Stimulated activated CD4-positive, alpha-beta T cell treated with anti-CD3 and anti-CD28 coated beads, Interleukin-15, amount 100 ng/mL, for 48 hours (primary cell): ENCODE data around the gene HAX1.
A peak's percentile ranks its signal among the peaks of the same experiment; 100 is the strongest.
"Not testable (repeated sequence)": the region's sequence is repeated elsewhere in the genome, so short reads cannot be mapped to it uniquely, and the experiment has no call there.

Experiments
- DNase-seq, 2 donors: peaks; one replicate each; pipeline ENCODE4 v3.0.0-alpha.2; 2020; ENCODE audit warnings: low read depth in 2 of 2

The HAX1 gene

DNA sequence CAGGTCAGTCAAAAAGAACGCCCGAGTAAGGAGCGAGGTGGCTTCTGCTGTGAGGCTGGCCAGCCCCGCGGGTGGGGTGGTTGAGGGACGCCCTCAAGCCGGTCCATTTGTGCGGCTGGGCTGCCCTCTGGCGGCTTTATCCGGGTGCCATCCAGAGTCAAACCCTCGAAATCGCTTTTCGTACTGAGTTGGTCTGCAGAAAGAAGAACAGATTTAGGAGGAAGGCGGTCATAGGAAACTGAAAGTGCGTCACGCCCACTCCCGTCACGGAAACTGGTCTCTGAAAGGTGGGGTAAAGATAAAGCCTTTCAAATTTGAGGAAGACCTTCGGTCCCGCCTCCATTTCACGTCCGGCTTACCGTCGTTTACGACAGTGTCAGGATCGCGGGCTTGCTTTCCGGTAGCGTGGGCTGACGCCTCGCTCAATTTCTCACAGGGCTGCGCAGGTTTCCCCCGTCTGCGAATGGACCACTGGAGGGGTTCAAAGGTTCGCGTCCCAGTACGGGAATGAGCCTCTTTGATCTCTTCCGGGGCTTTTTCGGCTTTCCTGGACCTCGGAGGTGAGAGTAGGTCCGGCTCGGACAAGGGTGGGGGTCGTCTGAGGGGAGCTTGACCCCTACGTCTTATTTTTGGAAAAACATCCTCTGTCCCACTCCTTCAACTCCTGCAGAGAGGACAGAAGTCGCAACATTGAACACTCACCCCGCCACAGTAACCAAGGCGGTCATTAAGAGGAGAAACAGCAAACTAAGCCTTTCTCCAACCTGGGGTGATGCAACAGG lies at the start of gene HAX1:
HAX1 (plus strand) TSS at position 413 of the 782 bp plus-strand sequence; CDS start at position 508, 95 bp downstream.
- peak; percentile 95 to 97 for DNase-seq

DNA sequence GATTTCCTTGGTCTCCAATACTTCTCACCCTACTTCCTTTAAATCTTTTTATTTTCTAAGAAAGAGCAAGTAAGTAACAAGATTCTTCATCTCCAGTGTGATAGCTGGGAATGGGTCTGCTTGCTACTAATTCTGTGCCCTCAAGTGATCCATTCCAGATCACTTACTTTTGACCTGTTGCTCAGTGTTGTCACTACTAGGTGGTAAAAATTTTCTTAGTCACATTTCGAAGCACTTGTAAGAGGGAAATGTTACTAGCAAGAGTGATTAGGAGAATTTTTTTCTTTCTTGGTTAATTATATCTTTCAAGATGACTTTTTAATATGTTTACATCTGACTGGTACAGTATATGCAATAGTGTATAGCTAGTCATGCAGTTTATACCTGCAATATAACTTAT lies 49.5 kb upstream of the HAX1 start:
- DNase-seq: no peak

DNA sequence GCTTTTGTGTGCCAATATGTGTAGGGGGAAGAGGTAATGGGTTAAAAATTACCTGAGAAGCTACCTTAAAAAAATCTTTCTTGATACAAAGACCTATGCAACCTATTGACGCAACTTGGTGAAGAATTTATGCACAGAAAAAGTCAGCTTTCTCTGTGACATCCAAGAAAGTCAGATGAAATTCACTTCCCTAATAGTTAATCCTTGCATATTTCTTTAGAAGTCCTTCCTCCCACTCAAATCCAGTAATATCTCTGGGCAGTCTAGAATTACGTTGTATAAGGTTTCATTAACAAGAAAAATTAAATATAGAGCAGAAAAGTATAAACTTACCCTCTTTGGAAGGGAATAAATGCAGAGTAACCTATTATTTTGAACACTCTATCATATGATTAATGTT lies 48.8 kb upstream of the HAX1 start:
- DNase-seq: no peak

DNA sequence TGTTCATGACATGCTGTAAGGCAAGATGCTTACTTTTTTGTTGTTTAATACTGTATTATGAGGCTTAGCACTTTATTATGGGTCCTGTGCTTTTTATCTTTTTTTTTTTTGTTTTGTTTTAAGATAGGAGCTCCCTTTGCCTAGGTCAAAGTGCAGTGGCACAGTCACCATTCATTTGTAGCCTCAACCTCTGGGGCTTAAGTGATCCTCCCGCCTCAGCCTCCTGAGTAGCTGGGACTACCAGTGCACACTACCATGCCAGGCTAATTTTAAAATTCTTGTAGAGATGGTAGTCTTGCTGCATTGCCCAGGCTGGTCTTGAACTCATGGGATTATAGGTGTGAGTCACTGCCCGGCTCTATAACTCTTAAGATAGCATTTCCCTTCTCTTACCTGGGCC lies 47.1 kb upstream of the HAX1 start:
- no peak for DNase-seq

DNA sequence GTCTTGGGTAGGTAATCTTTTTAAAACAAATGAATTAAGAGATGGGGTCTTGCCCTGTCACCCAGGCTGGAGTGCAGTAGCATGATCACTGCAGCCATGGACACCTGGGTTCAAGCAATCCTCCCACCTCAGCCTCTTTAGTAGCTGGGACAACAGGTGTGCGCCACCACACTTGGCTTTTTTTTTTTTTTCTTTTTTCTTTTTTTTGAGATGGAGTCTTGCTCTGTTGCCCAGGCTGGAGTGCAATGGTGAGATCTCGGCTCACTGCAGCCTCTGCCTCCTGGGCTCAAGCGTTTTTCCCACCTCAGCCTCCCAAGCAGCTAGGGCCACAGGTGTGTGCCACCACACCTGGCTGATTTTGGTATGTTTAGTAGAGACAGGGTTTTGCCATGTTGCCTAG lies 41.3 kb upstream of the HAX1 start:
- DNase-seq: not testable (repeated sequence)

DNA sequence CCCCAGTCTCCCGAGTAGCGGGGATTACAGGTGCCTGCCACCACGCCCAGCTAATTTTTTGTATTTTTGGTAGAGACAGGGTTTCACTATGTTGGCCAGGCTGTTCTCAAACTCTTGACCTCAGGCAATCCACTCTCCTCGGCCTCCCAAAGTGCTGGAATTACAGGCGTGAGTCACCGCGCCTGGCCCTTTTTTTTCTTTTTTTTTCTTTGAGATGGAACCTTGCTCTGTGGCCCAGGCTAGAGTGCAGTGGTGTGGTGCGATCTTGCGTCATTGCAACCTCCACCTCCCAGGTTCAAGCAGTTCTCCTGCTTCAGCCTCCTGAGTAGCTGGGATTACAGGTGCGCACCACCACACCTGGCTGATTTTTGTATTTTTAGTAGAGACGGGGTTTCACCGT lies 39.3 kb upstream of the HAX1 start:
- not testable (repeated sequence) for DNase-seq

DNA sequence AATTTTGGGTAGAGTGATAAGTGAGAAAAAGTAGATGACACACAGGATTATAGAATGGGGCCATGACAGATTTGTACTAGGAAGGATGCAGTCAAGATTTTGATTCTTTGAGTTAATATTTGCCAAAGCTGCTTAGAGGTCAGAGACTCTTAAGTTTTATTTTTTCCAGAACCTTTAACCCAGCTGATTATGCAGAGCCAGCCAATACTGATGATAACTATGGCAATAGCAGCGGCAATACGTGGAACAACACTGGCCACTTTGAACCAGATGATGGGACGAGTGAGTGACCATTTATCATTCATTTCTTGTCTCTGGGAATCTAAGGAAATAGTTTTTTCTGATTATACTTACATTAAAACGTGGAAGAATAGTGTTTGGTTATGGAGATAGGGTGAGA lies 35.6 kb upstream of the HAX1 start:
- DNase-seq: no peak

DNA sequence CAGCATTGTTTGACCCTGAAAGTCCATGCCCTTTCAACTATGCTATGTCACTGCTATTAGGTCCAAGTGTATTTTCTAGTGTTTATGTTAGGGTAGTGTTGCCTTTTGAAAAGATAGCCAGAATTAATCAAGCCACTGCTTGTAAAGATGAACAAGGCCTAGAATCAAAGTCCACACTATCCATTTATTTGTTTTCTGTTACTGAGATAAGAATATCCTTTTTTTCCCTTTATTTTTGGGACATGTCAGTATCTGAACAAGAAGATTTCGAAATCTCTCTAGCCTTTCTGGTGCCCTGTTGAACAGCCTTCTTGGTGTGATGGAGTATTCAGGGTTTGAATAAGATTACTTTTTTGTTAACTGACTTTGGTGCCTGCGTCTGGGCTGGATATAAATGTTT lies 35.0 kb upstream of the HAX1 start:
- DNase-seq: no peak

DNA sequence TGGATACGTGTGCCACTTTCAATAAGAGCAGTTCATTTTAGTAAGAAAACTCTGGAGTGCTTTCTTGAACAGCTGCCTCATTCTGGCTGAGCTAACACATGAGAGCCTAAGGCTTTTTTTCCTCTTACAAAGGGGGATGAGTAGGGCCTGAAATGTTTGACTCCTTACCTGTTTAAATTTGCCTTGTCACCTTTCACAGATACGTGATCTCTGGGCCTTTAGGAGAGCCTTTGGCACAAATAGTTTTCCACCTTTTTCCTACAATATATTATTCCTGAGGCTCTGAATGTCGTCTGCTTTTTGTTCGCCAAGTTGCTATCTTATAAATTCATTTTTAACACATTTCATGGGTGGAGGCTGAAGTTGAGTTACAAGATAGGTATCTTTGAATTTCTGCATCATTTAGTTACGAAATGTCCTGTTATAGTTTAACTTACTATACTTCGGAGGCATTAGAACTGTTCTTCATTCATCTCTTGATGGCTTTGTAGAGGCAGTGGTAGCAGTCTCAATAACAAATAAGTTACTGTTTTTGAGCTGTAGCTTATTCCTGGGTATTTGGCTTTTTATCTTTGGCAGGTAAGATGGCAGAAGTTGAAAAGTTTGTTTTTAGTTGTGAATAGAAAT lies 34.4 kb upstream of the HAX1 start:
- DNase-seq: no peak

DNA sequence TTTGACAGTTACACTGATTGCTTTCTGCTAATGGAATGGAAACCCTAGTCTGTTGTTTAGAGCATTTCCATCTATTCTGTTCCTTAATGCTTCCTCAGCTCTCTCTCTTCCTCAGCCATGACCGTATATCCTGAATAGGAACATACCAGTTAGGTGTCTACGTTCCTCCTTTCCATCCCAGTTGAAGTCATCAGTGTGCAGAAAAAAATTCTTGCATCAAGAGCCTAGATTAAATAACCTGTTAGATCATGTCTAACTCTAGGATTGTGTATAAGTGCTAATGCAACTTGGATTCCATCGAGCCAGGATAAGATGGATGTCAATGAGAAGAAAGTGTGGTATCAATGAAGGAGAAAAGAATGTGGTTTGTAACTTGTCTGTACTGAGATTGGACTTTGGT lies 32.9 kb upstream of the HAX1 start:
- DNase-seq: no peak

DNA sequence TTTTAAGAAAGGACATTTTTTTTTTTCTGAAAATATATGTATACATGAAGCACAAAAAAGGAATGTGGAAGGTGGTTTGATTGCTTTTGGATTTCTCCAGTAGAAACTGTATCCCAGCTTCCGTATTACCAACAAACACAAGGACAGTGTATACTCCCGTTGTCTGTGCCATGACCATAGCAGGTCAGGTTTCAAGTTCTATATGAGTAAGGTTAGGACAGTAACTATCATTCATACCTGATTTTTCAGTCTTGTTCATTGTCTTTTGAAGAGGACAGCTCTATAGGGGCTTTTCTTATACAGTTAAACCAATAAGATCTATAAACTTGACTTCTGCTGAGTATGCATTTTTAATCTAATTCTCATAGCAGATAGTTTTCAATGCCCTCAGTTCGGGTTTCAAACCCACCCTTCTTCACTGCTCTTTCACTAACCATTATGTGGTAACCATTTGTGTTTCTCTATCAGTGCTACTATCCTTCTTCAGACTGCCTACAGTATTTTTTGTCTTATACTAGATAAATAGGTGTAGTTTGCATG lies 32.1 kb upstream of the HAX1 start:
- DNase-seq: no peak

DNA sequence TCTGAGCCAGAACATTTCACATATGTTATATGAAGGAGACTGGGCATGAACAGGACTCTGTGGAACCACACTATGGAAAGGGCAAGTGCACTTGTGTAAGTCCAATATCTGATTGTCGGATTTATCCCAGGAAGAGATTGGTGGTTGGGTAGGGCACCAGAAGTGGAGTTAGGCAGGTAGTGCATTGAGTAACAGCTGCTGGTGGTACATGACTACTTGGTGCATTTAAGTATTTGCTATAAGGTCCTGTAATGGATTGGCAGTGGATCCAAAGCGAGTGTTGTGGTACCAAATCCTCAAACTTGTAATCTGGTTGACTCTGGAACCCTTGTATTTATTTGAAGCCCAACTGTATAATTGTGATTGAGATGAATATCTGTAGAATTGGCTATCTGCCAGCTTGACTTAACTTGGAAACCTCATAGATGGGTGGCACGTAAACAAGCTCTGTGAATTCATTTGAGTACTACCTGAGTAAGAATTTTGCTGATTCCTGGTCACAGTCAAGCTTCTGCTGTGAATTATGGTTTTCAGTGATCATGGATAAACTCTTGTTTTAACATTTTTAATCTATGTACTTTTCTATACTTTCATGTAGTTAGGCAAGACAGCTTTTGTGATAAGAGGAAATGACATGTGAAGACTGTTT lies 30.6 kb upstream of the HAX1 start:
- no peak for DNase-seq

DNA sequence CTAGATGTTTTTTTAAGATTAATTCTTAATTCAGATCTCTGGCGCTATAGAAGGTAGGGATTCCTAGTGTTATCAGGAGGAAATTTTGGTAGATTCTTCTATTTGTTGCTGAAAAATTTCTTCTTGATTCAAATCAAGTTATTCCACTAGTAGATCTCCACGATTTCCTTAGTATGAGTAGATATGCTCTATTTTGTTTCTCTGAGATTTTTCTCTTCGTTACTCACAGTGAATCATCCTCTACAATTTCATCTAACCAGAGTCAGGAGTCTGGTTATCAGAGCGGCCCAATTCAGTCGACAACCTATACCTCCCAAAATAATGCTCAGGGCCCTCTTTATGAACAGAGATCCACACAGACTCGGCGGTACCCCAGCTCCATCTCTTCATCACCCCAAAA lies 18.8 kb upstream of the HAX1 start:
- no peak for DNase-seq

DNA sequence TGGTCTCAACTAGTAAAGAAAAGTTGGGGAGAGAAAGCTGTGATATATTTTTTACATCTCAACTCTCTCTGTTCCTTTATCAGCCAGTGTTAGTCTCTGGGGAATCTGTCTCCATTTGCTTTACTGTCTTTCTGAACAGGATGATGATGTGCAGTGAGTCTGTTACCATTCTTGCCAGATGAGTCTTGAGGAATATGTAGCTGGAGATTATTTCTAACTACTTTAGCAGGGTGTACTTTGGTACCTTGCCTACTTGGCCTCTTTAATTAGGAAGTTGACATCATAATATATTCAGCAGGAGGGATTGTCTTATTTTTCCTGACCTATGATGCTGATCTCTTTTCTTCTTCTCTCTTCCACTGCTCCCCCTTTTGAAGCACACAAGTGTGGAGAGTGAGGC lies 15.7 kb upstream of the HAX1 start:
- DNase-seq: no peak

DNA sequence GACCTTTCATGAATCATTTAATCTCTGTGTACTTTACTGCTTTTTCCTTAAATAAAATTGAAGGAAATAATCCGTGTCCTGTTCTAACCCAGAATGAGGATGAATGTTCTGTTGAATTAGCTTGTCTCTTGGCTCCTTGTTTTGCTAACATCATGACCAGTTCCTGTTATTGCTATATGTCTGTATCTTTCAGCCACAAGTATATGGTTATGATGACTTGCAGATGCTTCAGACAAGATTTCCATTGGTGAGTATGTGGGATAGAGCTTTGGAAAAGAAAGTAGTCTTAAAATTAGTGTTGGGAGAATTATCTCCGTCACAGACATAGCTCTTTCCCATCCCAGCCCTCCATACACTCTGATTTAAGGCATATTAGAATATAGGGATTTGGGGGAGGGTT lies 13.6 kb upstream of the HAX1 start:
- DNase-seq: no peak

DNA sequence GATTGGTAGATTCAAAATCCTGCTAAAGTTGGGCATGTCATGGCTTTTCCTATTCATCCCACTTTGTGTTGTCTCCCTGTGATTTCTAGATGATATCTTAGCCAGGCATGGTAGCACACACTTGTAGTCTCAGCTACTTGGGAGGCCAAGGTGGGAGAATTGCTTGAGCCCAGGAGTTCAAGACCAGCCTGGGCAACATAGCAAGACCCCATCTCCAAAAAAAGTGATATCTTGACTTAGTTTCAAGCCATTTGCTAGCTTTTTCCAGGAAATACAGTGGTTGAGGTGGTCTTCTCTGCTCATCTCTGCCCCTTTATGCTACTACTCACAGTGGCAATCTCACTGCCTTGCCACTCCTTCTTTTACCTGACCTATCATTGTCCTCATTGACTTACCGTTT lies 12.3 kb upstream of the HAX1 start:
- DNase-seq: no peak

DNA sequence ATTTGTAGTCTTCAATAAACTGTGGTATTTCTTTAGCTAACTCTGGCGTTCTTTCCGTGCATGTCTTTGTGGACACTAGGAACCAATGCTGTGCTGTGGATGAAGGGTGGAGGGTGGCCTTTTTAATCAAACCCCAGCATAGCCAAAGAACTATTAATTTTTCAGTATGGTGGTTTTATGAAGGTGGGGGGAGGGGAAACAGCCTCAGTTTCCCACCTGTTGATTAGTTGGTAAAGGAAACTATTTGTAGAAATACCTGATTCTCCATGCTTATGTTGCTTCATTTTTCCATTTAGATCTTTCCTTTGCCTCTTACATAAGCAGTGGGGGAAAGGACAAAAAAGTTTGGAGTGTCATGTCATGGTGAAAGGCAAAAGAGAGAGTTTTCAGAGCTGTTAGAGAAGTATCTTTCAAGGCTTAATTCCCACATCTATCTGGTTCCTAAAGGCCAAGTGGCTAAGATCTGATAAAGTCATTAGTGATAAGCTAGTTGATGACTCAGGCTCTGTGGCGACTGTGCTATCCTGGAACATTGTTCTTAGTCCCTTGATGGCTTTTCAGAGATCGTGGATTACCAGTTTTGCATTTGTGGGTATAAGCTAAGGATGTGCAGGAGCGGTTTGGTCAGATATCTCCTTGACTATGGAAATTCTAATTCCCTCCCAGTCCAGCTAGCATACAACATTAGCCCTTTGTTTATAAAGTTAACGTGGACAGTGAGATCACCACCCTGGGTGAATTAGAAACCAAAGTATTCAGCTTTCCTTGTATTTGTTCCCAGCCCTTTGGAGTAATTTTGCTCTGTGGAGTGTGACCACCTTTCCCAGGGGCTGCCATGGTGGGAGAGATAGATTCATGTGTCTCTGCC lies 8.7 kb upstream of the HAX1 start:
- DNase-seq: no peak

DNA sequence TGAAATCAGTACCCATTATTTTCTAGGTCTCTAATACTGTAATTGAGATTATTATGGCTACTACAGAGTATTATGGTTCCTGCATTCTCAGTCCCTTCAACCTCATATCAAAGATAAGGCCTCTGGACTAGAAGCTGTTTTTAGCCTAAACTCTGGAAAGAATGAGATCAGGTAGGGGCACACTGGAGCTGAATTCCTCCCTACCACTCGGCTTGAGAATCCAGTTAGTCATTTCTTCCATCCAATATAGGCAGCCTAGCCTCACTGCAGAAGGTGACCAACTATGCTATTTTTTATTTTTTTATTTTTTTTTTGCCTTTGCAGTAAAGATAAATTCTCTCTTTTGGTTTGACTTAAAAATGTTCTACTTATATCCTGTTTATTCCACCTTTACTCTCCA lies 8.0 kb upstream of the HAX1 start:
- no peak for DNase-seq

DNA sequence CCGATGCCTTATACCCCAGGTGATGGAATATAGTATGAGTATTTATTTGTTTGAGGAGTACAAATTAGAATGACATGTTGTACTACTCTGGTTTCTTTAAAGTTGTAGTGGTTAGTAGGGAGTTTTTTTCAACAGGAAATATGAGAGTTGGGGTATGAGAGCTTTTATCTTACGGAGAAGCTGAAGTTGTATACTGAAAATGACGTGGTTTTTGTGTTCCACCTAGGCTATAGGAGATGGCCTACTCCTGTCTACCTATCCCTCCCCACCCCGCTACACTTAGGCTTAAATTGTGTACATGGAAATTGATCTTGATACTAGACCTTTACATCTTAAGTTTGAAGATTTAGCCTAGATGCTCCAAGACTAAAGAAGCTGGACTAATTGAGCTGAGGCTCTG lies 6.8 kb upstream of the HAX1 start:
- no peak for DNase-seq

DNA sequence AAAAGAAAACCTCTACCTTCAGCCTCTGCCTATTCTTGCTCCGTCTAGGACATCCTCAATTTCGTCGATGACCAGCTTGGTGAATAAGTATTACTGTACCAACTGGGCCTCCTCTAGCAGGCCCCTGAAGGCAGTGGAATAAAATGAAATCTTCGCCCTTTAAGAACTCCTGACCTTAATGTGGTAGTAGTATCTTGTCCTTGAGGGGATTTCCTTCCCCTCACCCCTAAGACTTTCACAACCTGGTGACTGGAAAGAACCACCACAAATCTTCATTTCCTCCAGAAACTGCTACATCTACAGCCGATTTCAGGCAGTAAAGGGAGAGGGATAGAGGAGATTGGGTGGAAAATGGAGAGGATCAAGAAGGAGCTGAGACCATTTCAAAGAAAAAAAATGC lies 1.6 kb upstream of the HAX1 start:
- no peak for DNase-seq

DNA sequence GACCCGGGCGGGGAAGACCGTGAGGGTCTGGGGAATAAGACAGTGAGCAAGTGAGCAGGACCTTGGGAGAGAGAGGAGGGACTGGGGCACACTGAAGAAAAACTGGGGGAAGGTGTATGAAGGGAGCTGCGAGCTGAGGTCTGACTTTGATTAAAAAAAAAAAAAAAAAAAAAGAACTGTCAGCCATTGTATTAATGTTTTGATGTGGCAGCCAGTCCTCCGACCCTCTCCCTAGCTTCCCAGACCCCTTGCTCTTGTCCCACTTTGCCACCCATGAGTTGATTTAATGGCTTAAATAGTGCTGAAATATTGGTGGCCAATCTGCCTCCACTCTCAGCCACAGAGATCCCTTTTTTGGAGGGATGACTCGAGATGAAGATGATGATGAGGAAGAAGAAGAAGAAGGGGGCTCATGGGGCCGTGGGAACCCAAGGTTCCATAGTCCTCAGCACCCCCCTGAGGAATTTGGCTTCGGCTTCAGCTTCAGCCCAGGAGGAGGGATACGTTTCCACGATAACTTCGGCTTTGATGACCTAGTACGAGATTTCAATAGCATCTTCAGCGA lies 652 bp downstream of the HAX1 start:
- peak in 1 of 2 donors; percentile 2 for DNase-seq

DNA sequence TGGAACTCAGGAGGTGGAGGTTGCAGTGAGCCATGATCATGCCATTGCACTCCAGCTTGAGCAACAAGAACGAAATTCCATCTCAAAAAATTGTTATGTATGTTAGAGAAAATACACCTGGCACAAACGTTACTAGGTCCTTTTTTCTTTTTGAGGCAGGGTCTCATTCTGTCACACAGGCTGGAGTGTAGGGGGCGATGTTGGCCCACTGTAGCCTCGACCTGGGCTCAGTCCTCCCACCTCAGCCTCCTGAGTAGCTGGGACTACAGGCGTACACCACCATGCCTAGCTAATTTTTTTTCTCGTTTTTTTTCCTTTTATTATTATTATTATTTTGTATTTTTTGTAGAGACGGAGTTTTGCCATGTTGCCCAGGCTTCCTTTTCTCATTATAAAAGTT lies 4.4 kb downstream of the HAX1 start:
- peak in 1 of 2 donors; percentile 13 for DNase-seq
